GM19351 (cell line): Measurements from ENCODE around the gene EXOC6B.
"Not testable (repeated sequence)": the region's sequence is repeated elsewhere in the genome, so short reads cannot be mapped to it uniquely, and the experiment has no call there.

ENCODE experiments used
- ATAC-seq: cut with Tn5 transposase; IDR thresholded peaks from one replicate; pipeline ENCODE4 v1.9.1; 2021; ENCODE audit warnings: mild to moderate bottlenecking, moderate library complexity; ENCODE audit not compliant: unreplicated experiment

Gene EXOC6B

GRCh38 chr2:72685638-72686213 lies 140.1 kb downstream of the EXOC6B start:
- no peak for ATAC-seq

- no peak for ATAC-seq
Observed at GRCh38 chr2:72682061-72682460, 143.8 kb downstream of the EXOC6B start.

GRCh38 chr2:72681016-72681995 lies 144.5 kb downstream of the EXOC6B start:
- ATAC-seq, result no peak

- no peak for ATAC-seq
Observed at GRCh38 chr2:72678024-72678423, 147.8 kb downstream of the EXOC6B start.

GRCh38 chr2:72676341-72677025 lies 149.3 kb downstream of the EXOC6B start:
- no peak for ATAC-seq

- ATAC-seq, result no peak
Observed at GRCh38 chr2:72674982-72675915, 150.6 kb downstream of the EXOC6B start.

GRCh38 chr2:72673279-72673678 lies 152.6 kb downstream of the EXOC6B start:
- ATAC-seq, result no peak

GRCh38 chr2:72669121-72669520 lies 156.7 kb downstream of the EXOC6B start:
- ATAC-seq, result no peak

- no peak for ATAC-seq
Observed at GRCh38 chr2:72668647-72669046, 157.2 kb downstream of the EXOC6B start.

- ATAC-seq, result no peak
Observed at GRCh38 chr2:72665448-72665847, 160.4 kb downstream of the EXOC6B start.

GRCh38 chr2:72661985-72662384 lies 163.8 kb downstream of the EXOC6B start:
- no peak for ATAC-seq

GRCh38 chr2:72649810-72650209 lies 176.0 kb downstream of the EXOC6B start:
- no peak for ATAC-seq

- not testable (repeated sequence) for ATAC-seq
Observed at GRCh38 chr2:72641221-72641620, 184.6 kb downstream of the EXOC6B start.

GRCh38 chr2:72638600-72639211 lies 187.1 kb downstream of the EXOC6B start:
- no peak for ATAC-seq

- no peak for ATAC-seq
Observed at GRCh38 chr2:72636210-72636609, 189.6 kb downstream of the EXOC6B start.

GRCh38 chr2:72630767-72631166 lies 195.1 kb downstream of the EXOC6B start:
- no peak for ATAC-seq

- ATAC-seq, result no peak
Observed at GRCh38 chr2:72629062-72629461, 196.8 kb downstream of the EXOC6B start.

- no peak for ATAC-seq
Observed at GRCh38 chr2:72627083-72627482, 198.8 kb downstream of the EXOC6B start.

GRCh38 chr2:72625366-72625765 lies 200.5 kb downstream of the EXOC6B start:
- no peak for ATAC-seq

- ATAC-seq, result no peak
Observed at GRCh38 chr2:72623481-72623880, 202.4 kb downstream of the EXOC6B start.
